VCaP (cell line): ENCODE data around the gene HNF4A.

Experiments used
- H3K27ac ChIP-seq: fragments of 450-650 bp; 2 replicates; pipeline ENCODE4 v1.5.1; 2017
- TF ChIP-seq, protein P1 (sequence below): fragments of 450-650 bp; conservative IDR thresholded peaks from 2 replicates; pipeline ENCODE4 v1.5.1; 2017; ENCODE audit warnings: mild to moderate bottlenecking, moderate library complexity

Gene HNF4A

DNA sequence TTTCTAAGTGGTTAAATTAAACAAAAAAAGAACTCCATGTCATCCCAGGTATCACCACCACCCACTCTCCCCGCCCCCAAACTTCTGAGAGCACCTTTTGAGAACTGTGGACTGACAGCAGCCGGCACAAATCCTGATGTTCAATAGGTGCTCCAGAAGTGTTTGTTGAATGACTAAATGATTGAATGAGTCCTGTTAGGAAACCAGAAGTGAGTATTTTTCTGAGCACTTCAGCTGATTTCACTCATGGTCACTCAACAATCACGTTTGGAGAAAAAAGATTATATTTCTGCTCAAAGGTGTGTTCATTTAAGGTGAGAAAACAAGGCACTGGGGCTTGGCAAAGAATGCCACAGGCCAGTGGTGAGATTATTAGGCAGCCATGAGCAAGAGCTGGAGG is 6.2 kb upstream of the HNF4A start:
- TF ChIP-seq, protein P1, sequence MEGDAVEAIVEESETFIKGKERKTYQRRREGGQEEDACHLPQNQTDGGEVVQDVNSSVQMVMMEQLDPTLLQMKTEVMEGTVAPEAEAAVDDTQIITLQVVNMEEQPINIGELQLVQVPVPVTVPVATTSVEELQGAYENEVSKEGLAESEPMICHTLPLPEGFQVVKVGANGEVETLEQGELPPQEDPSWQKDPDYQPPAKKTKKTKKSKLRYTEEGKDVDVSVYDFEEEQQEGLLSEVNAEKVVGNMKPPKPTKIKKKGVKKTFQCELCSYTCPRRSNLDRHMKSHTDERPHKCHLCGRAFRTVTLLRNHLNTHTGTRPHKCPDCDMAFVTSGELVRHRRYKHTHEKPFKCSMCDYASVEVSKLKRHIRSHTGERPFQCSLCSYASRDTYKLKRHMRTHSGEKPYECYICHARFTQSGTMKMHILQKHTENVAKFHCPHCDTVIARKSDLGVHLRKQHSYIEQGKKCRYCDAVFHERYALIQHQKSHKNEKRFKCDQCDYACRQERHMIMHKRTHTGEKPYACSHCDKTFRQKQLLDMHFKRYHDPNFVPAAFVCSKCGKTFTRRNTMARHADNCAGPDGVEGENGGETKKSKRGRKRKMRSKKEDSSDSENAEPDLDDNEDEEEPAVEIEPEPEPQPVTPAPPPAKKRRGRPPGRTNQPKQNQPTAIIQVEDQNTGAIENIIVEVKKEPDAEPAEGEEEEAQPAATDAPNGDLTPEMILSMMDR = no peak
- no peak overlapping the region for H3K27ac ChIP-seq

DNA sequence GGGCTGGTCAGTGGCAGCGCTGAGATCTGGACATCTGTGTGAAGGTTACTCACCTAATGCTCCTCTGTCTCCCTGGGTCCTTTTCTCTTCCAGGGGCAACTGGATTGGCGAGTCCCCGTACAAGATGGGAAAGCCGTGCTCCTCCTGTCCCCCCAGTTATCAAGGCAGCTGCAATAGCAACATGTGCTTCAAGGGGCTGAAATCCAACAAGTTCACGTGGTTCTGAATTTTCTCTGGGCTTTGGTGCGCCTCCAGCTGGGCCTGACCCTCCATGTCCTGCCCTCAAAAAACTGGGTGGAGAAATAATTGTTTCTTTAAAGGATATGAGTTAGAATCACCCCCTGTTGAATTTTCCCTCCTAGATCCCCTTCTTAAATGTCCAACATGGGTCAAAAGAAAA is 4.9 kb upstream of the HNF4A start:
- H3K27ac ChIP-seq = no peak overlapping the region
- TF ChIP-seq, protein P1 = no peak

DNA sequence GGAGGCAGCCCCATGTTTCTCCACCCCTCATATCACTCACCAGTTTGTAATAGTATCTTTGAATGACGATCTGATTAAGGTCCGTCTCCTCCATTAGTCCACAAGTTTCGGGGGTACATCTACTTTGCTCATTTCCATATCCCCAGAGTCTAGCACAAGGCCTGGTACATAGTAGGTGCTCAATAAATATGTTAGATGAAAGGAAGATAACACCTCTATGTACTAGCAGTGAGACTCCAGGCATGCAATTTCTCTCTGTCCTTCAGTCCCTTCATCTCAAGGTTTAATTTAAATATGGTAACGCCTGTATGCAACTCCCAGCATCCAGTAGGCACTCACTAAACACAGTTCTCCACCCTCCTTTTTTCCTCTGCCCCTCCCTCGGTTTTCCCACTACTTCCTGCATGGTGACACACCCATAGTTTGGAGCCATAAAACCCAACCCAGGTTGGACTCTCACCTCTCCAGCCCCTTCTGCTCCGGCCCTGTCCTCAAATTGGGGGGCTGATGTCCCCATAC is 461 bp upstream of the HNF4A start:
- H3K27ac ChIP-seq = no peak overlapping the region
- TF ChIP-seq, protein P1 = no peak

DNA sequence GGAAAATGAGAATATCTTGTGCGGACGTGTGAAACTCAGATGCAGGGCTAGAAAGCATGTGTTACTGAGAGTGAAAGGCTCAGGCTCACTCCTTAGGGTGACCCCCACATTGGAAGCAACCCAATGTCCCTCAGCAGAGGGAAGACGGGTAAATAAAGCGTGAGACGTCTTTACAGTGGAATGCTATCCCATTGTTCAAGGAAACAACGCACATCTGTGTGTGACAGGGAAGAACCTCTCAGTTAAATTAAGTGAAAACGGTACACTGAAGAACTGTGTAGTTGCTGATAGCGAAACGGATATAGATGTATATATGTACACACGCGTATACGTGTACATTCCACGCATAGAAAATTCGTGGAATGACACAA is 839 bp downstream of the HNF4A start:
- TF ChIP-seq, protein P1 = no peak
- no peak overlapping the region for H3K27ac ChIP-seq

DNA sequence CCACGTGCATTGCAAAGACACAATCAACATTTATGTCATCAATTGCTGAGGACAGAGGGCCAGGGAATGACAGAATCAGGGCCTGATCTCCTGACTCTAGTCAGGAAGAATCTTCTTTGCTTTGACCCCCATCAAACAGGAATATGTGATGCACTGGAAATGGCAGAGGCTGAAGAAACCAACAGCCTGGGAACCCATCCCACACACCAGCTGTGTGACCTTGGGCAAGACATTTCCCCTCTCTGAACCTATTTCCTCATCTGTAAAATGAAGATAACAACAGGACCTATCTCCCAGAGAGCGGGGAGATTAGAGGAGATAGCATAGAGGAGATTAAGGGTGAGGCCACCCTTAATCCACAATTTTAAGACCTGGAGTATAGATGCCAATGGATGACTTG is 1.5 kb downstream of the HNF4A start:
- TF ChIP-seq, protein P1 = no peak
- no peak overlapping the region for H3K27ac ChIP-seq

DNA sequence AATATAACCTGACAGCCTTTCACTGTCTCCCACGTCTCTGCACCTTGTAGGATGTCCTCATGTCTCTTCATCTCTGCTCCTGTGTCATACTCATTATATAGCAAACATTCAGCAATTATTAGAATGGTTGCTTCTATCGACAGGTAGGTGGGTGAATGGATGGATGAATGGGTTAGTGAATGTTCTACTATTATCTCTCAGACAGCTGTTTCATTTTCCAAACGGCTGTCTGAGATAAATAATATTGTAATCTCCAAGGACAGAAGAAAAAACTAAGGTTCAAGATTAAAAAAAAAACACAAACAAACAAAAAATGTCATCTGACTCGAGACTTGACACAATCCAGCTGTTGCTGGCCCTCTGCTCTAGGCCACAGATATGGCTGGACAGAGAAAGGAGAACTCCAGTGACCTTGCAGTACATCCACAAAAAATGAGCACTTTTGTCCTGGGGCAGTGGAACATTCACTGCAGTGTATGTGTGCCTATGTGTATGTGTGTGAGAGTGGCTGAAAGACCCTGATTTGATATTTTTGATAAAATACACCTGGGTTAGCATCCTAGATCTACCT is 2.1 kb downstream of the HNF4A start:
- TF ChIP-seq, protein P1 = no peak
- no peak overlapping the region for H3K27ac ChIP-seq

DNA sequence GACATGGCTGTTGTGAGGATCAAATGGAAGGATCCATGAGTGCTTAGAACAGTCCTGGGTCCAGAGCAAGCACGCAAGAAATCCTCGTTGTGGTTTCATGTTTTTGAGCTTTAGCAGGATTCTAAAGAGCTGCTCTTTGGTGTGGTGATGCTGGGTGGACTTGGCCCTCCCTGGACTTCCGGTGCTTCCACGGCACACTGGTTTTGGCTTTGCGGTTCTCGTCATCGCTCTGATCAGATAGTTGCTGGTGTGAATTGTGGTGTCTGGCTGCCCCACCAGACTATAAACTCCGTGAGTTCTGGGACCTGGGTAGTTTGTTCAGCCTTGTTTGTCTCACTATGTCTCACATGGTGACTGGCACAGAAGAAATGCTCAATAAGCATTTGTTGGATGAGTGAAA is 3.3 kb downstream of the HNF4A start:
- TF ChIP-seq, protein P1 = no peak
- no peak overlapping the region for H3K27ac ChIP-seq
